G401.6 (cell line): Measurements from ENCODE around the gene CRACR2A.

ENCODE experiments used
- FAIRE-seq: peaks from 2 replicates; lab custom pipeline; 2012; peaks lifted over from hg19 to GRCh38; lab: Jason Lieb, UNC

Gene CRACR2A

DNA sequence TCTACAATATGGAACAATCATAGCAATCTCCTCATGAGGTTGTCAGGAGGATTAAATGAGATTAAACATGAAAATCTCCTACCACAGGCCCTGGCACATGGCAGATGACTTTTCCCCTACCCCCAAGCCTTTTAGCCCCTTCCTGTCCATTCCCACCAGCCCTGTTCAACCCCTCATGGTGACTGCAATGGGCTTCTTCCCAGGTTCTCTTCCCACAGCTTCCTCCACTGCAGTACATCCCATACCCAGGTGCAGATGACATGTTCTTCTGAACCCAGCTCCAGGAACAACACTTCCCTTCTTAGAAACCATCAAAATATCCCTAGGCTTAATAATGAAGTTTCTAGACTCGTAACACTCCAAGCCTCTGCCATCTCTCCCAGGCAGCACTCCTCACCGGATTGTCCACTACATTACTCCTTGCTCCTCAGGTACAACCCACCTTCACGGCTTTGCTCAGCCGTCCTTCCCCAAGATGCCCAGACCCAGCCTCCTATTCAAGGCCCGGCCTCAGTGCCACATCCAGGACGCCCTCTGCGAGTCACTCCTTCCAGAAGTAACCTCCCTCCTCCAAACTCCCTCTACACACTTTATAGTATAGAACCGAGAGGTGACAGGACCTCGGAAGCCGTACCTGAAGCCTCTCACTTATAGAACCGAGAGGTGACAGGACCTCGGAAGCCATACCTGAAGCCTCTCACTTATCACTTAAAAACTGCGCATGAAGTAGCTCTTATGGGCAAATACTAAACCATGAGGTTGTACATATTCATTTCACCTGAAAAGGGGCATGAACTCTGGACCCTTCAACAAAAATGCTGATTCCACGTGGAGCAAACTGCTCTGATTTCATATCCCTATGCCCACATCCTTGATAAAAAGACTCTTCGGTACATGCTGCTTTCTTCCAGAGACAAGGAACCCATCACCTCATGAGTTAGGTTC, 1.5 kb downstream of the CRACR2A start:
- no peak for FAIRE-seq

DNA sequence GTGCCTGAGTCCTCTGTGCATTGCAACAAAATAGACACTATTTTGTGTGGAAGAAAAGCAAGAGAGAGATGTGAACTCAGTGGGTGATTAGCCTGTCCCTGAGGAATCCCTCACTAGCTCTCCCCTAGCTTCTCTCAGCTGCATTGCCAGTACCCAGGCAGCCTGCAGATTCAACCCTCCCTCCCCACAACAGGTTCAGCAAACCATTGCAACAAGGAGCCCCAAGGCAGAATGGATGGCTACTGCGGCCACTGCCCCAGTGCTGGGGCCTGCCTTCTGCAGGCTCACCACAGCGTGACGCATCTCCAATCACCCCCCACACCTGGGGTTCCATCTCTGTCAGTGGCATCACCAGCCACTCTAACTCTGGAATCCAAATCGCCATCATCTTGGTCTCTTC, 2.3 kb downstream of the CRACR2A start:
- no peak for FAIRE-seq

DNA sequence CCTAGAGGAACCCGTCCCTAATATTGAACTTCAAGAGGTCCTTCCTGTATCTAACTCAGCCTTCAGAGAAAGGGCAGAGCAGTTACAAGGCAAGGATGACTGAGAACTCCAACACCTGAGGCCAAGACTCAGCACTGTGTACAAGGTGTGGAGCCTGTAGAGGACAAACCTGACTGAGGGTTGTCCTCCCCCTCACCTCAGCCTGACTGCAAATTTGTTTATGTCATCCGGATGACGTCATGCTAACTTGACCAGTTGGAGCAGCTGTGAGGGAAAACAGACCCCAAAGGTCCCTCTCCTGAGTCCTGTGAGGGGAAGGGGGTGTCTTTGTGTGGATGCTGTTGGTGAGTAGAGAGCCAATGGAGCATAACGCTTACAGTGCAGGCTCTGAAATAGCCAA, 4.3 kb downstream of the CRACR2A start:
- no peak for FAIRE-seq

DNA sequence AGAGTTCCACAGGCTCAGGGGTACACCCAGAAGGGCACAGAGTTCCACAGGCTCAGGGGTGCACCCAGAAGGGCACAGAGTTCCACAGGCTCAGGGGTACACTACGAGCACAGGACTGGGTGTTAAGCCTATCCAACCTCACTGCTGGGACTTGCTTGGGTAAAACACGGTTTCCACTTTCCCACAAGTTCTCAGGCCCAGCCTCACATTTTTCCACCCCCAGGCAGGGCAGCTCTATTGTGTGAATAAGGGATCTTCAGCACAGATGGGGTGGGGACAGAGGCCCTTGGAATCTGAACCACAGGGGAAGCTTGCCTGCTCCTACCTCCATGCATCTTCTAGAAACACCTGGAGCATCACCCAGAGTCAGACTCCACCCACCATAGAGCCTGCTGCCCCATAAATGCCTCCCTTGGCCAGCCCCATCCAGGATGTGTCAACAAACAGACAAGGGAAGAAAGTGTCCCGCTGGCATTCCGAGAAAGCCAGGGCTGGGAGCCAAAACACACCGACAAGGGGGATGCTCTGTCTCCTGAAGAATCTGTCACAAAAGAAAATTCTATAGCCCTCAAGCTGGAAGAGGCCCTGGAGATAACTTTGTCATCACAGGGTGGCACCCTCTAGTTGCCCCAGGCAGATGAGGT, 4.8 kb downstream of the CRACR2A start:
- no peak for FAIRE-seq

DNA sequence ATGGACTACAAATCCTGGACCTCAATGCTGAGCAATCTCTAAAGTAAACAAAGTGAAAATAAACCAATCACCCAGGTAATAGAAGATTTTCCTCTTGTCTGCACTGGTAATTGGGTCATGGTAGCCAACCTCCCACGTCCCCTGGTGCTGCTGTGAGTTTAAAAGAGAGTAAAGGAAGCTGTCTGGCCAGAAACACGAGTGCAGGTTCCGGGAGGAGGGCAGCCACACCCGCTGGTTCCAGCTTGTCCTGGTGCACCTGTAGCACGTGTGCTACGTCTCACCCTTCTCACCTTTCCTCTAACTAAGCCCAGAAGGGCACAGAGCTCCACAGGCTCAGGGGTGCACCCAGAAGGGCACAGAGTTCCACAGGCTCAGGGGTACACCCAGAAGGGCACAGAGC, 5.4 kb downstream of the CRACR2A start:
- no peak for FAIRE-seq

DNA sequence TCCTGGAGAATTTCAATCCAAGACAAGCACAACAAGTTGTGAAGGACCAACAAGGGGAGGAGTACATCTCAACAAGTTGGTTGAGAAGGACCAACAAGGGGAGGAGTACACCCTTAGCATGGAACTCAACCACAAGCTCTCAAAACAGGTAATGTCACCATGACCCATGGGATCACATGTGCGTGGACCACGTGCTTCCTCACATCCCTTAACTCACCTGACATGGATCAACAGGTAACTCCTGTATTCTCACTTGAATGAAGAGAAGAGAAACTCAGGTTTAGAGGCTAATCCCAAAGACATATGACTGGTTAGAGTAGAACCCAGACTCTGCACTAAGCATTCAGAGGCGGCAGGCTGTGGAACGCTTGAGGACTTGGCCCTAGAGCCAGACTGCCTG, 6.2 kb downstream of the CRACR2A start:
- FAIRE-seq = no peak

DNA sequence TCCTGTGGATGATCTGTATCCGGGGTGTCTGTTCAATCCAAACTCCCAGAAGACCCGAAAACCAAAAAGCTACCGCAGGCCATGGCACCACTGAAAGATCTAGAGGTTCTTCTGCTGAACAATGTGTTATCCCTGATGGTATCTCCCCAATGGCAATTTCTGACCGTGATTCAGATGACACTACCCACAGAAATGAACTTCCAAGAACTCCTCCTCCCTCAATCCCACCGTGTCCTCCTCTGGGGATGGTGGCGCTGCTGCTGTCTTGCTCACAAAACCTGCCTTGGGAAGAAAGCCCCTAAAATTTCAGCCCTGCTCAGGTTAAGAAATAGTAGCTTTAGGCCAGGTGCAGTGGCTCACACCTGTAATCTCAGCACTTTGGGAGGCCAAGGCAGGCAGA, 7.8 kb downstream of the CRACR2A start:
- FAIRE-seq = no peak

DNA sequence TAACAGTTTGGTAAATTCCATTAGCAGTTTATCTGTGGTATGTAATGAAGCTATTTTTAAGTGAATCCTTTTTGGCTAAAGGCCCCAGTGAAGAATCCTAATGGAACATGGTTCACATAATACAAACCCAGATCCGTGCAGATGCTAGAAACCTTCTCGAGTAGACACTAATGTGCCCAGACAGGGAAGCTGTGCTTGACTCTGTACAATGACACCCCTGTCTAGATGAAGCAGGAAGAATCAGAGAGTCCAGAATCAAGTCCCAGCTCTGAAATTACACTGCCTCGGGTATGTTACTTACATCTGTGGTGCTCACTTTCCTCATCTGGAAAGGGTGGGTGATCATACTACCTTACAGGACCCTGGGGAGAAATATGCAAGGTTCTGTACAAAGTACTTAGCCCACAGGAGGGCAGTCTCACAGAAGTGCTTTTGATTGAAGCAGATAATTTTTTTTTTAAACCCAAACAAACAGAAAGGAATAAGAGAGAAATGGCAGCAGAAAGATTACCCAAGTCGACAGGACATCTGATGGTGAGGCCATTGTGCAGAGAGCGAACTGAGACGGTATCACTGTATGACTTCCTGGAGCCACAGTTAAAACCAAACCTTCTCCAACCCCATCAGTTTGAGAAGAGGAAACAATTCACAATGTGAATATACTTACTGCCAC, 8.5 kb downstream of the CRACR2A start:
- no peak for FAIRE-seq

DNA sequence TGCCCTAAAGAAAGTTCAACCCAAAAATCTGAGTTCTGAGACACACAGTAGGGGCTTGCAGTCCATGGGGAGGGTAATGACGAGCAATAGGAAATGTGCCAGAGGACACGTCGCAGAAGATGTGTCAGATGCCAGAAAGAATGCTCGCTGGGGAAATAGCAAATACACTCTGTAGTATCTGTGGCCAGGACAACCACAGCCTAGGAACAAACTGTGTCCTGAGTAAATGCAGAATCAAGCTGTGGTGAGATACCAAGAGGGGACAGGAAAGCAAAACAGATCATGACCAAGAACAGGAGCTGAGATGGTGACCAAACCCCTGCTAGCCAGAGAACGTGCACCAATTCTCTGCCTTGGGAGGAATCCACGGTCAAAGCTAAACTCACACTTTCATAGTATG, 9.1 kb downstream of the CRACR2A start:
- no peak for FAIRE-seq

DNA sequence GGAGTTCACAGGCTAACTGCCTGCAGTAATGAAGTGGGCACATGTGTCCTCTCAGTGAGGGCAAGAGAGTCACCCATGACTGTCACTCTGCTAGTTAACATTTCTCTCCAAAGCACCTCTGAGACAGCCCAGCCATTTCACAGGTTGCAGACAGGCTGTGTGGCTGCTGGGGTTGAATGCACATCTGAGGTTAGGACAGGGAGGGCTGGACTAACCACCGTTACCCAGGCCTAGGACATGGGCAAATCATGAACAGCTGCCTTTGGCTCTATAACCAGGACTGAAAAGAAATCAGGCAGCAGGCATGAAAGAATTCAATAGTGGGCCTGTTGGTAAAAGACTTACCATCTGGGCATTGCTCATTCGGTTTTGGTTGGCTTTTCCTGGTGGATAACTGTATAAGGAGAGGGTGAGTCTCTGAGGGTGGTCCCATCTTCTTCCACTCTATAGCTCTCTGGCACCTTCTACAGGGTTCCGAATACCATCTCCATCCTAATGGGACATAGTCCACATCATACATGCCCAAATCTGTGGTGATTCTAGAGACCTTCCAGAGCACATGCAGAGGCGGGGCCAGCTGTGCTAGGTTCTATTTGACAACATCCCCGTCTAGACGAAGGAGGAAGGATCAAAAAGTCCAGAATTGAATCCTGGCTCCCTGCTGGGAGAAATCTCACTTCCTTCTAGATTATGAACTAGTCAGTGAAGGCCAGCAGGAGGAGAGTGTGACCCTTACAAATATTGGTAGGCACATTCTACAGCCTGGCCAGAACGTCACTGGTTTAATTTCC, 10.8 kb downstream of the CRACR2A start:
- no peak for FAIRE-seq

DNA sequence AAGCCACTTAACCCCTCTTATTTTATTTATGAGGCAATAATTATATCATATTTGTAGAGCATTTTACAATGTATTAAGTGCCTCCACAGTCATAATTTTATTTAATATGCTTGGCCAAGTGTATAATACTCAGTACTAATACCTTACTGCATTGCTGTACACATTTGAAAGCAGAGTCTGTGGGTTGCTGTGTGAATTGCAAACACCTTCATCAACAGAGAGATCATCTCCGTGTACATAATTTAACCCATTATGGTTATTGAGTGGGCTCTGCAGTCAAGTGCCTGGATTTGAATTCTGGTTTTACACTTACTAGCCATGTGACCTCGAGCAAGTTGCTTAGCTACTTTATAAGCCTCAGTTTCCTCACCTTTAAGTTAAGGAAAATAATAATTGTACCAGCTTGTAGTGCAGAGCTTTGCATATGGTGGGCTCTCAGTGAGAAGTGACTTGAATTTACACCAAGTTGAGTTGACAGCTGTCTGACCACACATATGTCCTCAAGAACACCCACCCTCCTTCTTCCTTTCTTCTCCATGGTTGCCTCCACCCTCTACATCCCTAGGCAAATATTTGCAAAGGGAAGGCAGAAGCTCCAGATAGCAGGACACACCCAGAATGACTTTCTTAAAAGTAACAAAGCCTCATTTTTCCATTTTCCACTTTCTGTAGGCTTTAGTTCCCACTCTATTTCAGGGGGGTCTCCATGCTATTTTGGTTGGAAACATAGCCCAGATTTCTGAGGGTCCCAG, 12.3 kb downstream of the CRACR2A start:
- FAIRE-seq = no peak

DNA sequence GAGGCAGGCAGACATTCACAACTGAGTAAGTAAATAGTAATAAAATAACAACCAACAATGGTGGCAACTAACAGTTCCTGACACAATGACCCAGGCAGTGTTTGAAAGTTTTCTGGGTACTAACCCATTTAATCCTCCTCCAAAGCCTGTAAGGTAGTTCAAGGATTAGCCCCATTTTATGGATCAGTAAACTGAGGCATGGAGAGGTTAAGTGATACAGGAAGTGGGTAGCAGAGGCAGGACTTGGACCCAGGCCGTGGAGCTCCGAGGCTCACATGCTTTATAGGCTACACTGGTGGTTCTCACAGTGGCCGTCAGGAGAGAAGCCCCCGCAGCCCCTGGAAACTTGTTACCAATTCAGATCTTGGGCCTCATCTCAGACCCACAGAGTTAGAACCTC, 17.5 kb downstream of the CRACR2A start:
- no peak for FAIRE-seq

DNA sequence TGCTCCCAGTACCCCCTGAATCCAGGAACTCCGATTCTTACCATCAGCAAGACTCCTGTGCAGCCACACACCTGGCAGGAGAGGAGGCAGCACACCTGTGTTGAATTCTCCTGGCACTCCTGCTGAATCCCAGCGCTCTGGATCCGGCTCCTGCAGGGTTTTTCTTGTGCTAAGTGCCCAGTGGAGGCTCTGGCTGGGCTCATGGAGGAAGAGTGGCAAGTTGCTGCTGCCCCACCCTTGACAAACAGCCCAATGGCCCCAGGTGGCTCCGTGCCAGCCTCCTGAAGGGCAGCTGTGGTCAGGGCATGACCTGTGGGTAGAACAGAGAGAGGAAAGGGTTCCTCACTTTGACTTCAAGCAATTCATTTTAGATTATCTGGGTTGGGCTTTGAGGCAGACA, 20.0 kb downstream of the CRACR2A start:
- FAIRE-seq = no peak

DNA sequence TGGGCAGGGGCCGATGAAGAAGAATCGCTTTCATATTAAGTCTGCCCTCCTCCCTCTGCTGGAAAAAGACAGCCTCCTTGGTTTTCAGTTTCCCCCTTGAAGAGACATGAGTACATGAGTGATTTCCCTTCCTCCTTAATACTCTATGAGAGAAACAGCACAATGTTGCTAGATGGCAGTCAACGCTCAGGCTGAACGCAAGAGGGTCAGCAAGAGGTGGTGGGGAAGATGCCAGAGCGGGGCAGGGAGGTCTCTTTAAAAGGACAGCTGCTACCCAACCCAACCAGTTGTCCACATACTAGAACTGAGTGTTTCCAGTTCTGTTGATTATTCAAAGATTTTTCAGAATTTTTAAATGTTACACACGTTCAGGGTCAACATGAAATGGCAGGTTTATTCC, 22.8 kb downstream of the CRACR2A start:
- no peak for FAIRE-seq

DNA sequence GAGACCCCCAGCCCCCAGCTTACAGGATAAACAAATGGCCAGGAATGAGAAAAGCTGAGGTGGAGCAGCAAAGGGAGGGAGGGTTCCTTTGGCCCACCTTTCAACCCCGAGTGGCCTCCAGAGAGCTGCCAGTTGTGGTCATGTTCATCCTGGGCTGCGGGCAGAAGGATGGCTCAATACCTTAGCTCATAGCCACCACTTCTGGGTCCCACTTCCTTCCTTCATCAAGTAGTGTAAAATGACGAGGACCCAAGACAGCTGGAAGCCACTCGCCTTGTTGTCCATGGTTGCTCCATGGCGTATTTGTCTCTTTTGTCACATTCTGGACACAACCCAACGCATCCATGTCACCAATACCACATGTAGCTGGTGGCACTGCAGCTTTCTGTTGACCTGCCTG, 24.2 kb downstream of the CRACR2A start:
- FAIRE-seq = no peak

DNA sequence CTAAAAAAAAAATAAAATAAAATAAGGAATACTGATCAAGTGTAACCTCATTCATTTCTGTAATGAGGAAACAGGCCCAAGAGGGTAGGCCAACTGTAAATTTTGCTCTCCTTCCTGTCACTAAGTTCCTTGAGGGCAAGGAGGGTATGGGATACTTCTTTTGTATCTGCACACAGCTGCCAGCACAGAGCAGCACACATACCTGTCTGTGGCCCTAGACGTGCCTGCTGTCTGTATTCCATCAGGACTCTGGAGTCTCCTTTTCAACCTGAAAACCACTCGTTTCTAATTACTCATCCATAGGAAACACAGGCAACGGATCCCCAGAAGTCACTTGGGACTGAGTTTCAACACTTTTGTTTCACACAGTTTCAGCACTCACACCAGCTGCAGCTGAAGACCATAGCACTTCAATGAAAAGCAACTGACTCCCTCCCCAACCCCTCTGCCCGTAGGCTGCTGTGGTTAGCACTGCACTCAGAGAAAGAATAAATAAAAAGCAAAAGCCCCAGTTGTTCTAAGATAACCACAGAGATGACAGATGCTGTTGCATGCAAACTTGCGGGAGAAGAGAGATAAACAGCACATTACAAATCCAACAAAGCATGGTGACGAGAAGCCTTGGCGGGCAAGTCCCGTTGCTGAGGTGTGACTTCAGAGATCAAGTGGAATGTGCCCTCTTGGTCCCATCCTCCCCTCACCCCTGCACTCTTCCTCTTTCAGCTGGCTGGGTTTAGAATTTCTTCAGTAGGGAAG, 24.9 kb downstream of the CRACR2A start:
- FAIRE-seq = no peak

DNA sequence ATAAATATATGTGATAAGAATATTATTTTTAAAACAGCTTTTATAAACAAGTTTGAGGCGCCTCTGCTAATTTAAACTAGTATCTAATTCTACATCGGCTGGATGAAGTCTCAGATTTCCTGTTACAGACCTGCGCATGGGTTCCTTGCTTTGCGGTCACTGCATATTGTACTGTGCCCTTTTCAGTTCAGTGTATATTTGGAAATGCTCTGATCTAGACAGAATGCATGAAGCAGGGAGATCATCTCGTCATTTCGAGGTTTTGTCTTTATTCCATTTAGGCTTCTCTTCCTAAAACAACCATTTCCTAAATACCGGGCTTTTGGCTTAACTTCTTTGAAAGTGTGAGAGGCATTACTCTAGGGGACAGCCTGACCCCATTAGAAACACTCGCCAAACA, 25.6 kb downstream of the CRACR2A start:
- FAIRE-seq = no peak

DNA sequence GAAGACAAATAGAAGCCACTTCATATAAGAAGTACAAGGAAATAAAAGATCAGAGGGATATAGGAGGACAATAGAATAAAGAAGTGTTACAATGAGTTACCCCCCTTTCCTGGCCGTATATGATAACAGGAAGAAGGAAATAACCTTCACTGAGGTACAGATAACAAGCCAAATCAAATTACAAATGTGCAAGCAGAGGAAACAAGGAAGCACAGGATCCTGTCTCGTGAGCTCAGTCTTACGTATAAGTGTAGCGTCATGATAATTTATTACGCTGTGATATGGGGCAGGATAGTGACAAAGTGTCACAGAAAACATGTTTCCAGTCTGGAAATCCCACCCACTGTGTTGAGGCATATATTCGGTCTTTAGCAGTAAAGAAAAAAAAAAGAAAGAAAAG, 26.5 kb downstream of the CRACR2A start:
- FAIRE-seq = no peak

DNA sequence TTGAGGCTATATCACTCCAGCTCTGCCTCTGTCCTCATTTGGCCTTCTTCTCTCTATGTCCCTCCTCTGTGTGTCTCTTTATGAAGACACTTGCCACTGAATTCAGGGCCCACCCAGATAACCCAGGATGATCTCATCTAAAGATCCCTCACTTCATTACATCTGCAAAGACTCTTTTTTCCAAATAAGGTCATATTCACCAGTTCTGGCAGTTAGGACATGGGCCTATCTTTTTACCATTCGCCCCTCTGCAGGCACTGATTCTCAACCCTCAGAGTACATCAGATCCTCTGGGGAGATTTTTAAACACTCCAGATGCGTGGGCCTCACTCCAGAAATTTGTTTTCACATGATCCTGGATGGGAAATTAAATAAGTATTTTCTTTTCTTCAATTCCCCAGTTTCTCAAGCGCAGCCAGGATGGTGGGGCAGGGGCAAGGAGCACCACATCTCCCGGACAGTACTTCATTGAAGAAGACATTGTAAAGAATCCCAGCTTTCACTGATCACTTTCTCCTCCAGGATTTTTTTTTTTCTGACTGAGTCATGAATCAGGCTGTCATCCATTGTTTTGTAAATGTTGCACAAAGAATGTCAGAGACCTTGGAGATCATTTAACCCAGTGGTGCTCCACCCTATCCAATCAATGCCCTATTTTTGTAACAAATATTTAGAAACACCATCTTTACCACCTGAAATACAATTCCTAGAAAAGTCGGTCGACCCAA, 27.4 kb downstream of the CRACR2A start:
- FAIRE-seq = no peak
